ENCODE measurements around the gene MRPS25.
A peak's percentile ranks its signal among the peaks of the same experiment; 100 is the strongest.

The MRPS25 gene

DNA sequence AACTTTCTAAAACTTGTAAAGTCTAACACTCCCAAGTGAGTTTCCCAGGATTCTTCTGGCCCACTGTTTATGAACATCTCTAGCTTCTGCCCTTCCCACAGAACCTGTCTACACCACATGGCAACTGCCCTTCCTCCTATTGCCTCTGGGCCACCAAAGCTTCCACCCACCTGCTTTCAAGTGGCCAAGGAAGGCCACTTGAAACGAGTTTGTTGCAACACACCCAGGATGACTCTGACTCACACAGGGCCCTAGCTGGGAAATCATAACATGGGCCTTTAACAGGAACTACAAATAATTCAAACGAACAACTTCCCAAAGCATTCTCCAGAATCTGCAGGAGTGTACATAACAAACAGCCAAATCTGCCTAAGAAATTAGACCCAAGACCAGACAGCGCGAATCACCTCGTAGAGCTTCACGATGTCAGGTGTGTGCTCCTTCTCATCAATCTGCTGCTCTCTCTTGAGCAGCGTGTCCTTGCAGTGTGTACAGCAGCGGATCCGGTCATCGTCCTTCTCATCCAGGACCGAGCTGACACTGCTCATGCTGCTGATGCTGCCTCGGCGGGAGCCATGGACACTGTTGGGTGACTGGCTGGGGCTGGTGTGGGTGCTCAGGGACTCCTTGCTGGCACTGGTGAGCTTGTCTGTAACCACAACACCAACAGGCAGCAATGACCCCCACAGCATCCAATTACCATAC is 17.0 kb upstream of the MRPS25 start:
- no peak for DNase-seq (ENCODE audit: low read depth in 3 of 3)

DNA sequence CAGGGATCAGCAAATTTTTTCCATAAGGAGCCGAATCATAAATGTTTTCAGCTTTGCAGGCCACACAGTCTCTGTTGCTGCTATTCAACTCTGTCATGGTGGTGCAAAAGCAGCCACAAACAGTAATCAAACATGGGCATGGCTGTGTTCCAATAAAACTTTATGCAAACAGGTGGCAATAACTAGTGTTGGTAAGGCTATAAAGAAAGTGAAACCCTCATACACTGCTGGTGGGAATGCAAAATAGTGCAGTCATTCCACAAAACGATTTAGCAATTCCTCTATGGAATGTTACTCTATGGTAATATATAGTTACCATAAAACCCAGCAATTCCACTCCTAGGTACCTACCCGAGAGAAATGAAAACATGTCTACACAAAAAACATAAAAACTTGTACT is 14.0 kb upstream of the MRPS25 start:
- DNase-seq (ENCODE audit: low read depth in 3 of 3): no peak

DNA sequence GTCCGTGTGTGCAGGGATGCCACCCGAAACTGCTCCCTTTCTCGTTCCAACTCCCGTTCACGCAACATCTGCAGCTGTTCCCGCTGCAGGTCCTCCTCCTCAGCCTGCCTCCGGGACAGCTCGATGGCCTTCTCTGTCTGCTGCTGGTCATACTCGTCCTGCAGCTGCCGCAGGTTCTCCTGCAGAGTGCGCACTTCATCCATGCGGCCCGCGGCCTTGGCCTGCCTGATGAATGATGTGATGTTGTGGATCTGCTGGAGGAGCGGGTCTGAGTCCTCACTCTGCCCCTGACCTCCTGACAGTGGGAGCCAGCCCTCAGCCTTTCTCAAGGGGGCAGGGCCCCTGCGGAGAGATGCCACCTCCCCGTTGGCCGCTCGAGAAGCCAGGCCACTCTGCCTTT is 9.4 kb upstream of the MRPS25 start:
- no peak for DNase-seq (ENCODE audit: low read depth in 3 of 3)

- no peak for DNase-seq (ENCODE audit: low read depth in 3 of 3)
Measured at GRCh38 chr3:15071699-15072098, 6.6 kb upstream of the MRPS25 start.

DNA sequence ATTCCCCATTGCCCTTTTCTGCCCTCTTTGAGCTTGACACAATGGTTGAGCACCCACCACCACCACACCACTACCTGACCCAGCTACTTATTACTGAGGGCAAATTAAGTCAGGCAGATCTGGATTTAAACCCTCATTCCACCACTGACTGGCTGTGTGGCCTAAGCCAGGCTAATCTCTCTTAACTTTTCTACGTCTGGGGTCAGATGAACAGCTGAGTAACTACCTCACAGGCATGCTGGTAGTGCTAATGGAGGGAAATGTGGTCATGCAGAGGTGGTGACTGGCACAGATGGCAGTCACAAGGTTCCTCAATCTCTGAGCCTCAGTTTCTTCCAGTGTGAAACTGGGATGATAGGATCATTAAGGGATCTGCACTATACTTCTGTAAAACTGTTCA is 4.3 kb upstream of the MRPS25 start:
- DNase-seq (ENCODE audit: low read depth in 3 of 3): no peak

GRCh38 chr3:15066467-15066866 is 1.4 kb upstream of the MRPS25 start:
- no peak for DNase-seq (ENCODE audit: low read depth in 3 of 3)

DNA sequence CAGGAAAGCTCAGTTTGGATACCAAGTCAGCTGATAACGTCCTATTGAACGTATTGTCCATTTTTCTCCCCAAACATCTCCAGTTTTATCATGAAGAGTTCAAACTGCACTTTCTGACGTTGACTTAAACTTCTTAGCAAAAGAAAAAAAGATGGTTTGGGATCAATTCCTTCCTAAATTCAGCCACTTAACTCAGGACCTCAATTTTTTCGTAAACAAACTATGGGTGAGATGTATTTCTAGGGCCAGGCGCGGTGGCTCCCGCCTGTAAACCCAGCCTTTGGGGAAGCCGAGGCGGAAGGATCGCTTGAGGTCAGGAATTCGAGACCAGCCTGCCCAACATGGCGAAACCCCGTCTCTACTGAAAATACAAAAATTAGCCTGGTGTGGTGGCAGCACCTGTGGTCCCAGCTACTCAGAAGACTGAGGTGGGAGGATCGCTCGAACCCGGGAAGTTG is 464 bp upstream of the MRPS25 start:
- no peak for DNase-seq (ENCODE audit: low read depth in 3 of 3)

DNA sequence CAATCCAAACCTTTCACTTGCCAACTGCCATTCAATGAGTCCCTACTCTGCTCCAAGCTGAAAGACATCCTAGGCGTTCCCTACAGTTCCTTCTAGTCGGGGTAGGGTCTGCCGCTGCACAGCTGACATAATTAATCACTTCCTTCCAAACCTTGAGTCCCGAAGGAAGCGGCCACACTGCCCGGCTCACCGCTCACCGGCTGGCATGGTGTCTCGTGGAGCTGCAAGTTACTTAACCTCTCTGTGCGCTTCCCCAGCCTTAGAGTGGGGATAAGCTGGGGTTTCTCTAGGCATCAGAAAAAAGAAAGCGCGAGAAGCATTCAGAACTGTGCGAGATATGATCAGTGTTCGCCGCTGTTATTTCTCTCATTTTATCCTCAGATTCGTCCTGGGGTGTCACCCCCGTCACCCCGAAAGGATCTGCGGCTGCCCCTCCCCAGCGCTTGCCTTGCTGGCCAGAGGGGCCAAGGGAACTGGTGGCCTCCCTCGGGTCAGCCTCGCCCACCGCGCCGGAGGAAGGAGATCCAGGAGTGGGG is 748 bp downstream of the MRPS25 start:
- DNase-seq (ENCODE audit: low read depth in 3 of 3): no peak

DNA sequence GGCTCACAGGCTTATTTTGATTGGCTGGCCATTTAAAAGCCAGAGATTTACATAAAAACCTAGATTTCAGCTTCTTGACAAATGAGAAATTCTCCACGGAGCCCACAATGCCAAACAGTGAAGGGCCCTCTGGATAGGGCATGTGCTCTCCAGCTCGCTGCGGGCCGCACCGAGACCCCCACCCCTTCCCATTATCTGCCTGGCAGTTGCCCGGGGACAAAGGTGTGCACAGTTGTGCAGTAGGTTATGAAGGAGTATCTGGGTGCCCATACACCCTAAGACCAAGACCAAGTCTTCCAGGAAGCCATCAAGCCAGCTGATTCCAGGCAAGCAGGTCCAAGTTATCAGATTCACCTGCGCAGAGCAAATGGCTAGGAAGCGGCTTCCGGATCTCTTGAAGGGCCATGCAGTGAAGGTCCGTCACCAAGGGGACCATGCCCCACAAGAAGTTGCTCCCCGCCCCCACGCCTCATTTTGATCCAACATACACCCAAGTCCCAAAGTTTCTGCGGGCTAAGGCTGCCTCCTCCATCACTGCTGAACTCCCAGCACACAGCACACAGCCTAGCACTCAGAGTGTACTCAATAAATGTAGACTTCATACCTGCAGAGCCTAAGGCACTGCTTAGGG is 1.3 kb downstream of the MRPS25 start:
- no peak for DNase-seq (ENCODE audit: low read depth in 3 of 3)

- DNase-seq (ENCODE audit: low read depth in 3 of 3): no peak
Measured at GRCh38 chr3:15063238-15063637, 1.9 kb downstream of the MRPS25 start.

- DNase-seq (ENCODE audit: low read depth in 3 of 3): no peak
Measured at GRCh38 chr3:15060029-15060428, 5.1 kb downstream of the MRPS25 start.

DNA sequence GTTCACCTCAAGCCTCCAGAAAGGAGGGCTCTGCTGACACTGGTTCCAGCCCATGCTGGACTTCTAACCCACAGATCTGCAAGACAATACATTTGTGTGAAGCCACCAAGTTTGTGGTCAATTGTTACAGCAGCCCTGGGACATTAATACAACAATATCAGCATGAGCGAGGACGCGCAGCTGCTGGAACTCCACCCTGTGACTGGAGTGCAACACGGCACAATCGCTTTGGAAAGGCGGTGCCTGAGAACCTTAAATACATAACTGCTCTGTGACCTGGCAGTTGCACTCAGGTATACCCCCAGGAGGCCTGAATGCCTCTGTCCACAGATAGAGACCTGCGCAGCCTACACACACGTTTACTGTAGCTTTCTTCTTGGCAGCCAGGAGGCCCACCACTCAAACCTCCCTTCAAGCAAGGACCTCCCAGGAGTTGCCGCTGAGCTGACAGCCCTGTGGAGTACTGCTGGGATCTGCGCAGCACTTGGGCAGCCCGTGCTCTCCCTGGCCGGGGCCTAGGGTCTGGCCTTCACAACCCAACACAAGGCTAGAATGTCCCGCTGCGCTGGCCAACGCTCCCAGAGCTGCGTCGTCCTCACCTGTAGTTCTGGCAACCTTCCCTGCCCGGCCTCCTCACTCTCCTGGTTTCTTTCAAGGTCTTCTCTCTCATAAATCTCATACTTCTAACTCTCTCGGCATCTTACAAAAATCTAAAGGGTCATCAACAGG is 8.3 kb downstream of the MRPS25 start:
- no peak for DNase-seq (ENCODE audit: low read depth in 3 of 3)

GRCh38 chr3:15055019-15055557 is 10.0 kb downstream of the MRPS25 start:
- peak in 2 of 3 experiments; percentile 21 to 37 for DNase-seq (ENCODE audit: low read depth in 3 of 3)

DNA sequence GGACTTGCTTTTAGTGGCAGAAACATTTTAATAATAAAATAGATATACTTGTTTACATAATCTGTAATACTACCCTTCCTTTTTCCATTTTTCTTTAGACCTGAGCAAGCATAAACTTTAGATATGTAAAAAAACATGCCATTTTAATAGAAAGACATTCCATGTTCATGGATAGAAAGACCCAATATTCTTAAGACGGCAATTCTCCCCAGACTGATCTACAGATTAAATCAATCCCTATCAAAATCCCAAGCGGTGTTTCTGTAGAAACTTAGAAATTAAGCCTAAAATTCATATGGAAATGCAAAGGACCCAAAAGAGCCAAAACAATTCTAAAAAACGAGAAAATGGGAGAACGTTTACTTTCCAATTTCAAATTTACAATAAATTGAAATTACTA is 11.6 kb downstream of the MRPS25 start:
- no peak for DNase-seq (ENCODE audit: low read depth in 3 of 3)

- no peak for DNase-seq (ENCODE audit: low read depth in 3 of 3)
Measured at GRCh38 chr3:15052335-15053242, 12.5 kb downstream of the MRPS25 start.

DNA sequence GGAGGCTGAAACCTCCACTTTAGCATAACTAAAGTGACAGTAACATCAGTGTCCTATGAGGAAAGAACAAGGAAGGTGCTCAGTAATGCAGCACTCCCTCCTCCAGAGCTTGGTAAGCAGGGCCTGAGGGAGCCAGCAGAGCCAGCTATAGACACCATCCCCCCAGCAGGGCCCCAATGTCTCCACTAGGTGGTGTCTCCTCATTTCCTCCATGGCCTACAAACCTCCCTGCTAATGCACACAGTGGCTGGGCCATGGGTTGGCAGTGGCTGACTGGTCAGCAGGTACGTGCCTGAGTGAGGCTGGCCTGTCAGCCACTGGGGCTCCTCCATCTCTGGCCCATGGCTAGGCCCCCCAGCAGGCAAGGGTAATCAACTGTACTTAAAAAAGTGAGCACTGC is 13.6 kb downstream of the MRPS25 start:
- peak in 2 of 3 experiments; percentile 9 to 22 for DNase-seq (ENCODE audit: low read depth in 3 of 3)

DNA sequence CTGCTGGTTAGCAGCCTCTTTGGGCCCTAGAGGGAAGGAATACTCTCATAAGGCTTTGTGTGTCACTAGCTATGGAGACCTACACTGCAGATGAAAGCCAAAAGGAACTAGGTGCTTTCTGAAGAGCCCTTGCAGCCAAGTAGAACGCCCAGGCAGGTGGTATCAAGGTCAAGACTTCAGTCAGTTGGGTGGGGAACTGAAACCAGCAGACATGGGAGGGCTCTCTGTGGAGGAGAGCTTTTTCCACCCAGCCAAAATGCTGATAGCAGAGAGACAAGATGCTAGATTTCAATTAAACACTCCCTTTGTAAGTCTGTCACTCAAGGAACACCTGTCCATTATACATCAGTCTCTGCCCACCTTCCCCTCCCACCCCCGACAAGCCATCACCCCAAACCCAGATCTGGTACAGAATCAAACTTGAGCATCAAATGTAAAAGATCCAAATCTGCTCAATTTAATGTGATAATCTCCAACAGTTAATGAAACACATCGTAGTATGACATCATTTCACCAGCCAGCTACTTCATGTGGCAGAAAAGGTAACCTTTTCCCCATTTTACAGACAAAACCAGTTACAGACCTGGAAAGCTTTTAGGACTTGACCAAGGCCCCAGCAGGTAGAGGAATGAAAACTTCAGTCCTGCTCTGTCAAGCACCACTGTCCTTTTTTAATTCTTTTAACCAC is 14.6 kb downstream of the MRPS25 start:
- no peak for DNase-seq (ENCODE audit: low read depth in 3 of 3)

DNA sequence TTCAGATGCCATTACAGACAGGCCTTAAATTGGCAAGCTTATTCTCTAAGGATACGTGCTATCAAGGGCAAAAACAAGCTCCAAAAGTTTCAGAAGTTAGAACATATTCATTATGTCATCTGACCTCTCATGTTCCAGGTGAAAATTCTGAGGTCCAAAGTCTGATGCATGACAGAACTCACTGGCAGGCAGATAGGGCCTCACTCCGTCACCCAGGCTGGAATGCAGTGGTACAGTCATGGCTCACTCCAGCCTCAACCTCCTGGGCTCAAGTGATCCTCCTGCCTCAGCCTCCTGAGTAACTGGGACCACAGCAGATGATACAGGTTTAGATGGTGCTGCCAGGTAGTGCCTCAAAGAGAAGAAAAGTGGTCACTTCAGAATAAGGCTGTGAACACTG is 15.5 kb downstream of the MRPS25 start:
- no peak for DNase-seq (ENCODE audit: low read depth in 3 of 3)

GRCh38 chr3:15045667-15046066 is 19.4 kb downstream of the MRPS25 start:
- no peak for DNase-seq (ENCODE audit: low read depth in 3 of 3)

- DNase-seq (ENCODE audit: low read depth in 3 of 3): no peak
Measured at GRCh38 chr3:15044326-15044725, 20.8 kb downstream of the MRPS25 start.
